ENCODE data around the gene KCNG2. TPM values are rescaled to one million over a fixed set of nuclear protein-coding genes. Genes with fewer than 3 reads are reported as not detected.

The KCNG2 gene
- total and polyA plus RNA-seq, 2 experiments from 2014 or later = not detected

DNA sequence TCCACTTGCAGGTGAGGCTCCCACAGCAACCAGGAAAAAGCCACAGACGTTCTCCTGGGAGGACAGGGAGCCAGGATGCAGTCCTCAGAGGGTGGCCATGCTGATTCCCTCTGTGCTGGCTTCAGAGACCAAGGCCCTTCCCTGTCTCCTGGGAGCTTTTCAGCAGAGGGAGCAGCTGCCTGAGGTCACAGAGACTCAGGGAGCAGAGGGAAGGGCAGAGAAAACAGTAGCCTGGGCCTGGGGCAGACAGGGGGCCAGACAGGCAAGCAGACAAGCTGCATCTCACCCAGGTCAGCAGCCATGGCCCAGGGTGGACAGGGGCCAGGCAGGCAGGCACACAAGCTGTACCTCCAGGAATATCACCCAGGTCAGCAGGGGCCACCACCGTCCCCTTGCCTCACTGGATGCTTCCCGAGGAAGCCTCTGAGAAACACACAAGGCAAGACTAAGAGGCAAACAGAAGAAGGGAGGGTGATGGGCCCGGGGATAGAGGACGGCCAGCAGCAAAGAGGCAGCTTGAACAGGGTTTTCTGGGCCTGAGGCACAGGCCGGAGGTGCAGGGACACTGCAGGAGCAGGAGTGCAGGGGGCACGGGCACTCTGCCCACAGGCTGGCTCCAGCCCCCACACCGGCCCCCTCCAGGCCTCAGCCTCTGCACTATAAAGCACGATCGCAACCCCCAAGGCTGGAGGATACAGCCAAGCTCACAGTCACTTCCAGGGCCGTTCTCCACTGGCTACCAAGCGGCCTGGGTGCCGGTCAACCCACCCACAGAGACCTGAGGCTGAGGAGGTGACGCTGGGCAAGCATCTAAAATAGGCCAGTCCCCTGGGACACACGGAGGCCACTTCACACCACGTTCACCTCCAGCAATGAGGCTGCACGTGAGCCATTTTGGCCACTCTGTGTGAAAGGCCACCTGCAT is 147.6 kb downstream of the KCNG2 start:
- H3K9me3 ChIP-seq (ENCODE audit: low read depth) = no peaks in the 10 kb centered on the region
- H3K4me2 ChIP-seq = no peak overlapping the region
- no peak overlapping the region for H3K4me3 ChIP-seq
- 91% methylated on average over 17 of the region's 17 CpGs for WGBS (ENCODE audit: low lambda C conversion rate, missing lambda C conversion rate)
- H3K79me2 ChIP-seq = peaks cover 77% of the 10 kb centered on the region
- H3K36me3 ChIP-seq (replicated peaks; ENCODE audit: insufficient read depth, low read depth) = no peaks in the 10 kb centered on the region
- H2AFZ ChIP-seq = no peak overlapping the region
- no peak for TF ChIP-seq EZH2 (IDR thresholded peaks at IDR 0.05; ENCODE audit: borderline replicate concordance)
- TF ChIP-seq EZH2phosphoT487 (IDR thresholded peaks at IDR 0.05; ENCODE audit: low read depth, severe bottlenecking, unreplicated experiment) = no peak
- TF ChIP-seq, protein P1, sequence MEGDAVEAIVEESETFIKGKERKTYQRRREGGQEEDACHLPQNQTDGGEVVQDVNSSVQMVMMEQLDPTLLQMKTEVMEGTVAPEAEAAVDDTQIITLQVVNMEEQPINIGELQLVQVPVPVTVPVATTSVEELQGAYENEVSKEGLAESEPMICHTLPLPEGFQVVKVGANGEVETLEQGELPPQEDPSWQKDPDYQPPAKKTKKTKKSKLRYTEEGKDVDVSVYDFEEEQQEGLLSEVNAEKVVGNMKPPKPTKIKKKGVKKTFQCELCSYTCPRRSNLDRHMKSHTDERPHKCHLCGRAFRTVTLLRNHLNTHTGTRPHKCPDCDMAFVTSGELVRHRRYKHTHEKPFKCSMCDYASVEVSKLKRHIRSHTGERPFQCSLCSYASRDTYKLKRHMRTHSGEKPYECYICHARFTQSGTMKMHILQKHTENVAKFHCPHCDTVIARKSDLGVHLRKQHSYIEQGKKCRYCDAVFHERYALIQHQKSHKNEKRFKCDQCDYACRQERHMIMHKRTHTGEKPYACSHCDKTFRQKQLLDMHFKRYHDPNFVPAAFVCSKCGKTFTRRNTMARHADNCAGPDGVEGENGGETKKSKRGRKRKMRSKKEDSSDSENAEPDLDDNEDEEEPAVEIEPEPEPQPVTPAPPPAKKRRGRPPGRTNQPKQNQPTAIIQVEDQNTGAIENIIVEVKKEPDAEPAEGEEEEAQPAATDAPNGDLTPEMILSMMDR (IDR thresholded peaks at IDR 0.05; ENCODE audit: poor library complexity) = no peak
- H3K27me3 ChIP-seq = no peaks in the 10 kb centered on the region
- peaks cover 41% of the 10 kb centered on the region for H4K20me1 ChIP-seq (ENCODE audit: insufficient read depth, poor library complexity, severe bottlenecking)
- no peaks in the 10 kb centered on the region for H3K9me2 ChIP-seq (replicated peaks; ENCODE audit: insufficient read depth)
- DNase-seq (ENCODE audit: low spot score) = no peak
- no peak overlapping the region for H3K27ac ChIP-seq
- H3K4me1 ChIP-seq (ENCODE audit: insufficient read depth) = peaks cover 26% of the 10 kb centered on the region

DNA sequence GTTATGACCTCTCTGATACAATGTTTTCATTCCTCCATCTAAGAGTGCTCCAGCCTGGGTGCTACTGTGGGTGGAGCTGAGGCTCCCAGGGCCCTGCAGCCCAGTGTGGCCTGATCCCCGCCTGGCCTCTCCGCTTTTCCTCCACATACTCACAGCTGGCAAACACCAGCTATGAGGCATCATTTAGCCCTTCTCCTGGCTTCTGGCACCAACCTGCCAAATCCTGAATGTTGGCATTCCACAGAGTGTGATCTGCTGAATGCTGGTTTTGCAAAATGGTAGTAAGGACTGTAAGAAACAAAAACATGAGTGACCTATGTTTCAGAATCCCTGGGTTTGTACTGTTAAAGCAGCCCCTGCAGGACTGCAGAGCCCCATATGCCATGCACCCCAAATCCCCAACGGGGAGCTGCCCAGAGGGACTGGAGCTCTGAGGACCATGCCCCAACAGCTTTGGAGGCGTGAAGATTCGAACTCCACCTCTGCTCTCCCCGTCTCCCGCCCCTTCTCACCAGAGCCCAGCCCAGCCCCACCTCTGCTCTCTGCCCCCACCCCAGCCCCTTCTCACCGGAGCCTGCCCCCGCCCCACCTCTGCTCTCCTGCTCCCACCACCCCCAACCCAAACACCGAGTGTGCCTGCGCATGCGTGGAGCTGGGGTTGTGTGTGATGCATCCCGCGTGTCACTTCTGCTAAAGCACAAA is 149.5 kb downstream of the KCNG2 start:
- H3K4me2 ChIP-seq = no peak overlapping the region
- no peak overlapping the region for H3K27ac ChIP-seq

DNA sequence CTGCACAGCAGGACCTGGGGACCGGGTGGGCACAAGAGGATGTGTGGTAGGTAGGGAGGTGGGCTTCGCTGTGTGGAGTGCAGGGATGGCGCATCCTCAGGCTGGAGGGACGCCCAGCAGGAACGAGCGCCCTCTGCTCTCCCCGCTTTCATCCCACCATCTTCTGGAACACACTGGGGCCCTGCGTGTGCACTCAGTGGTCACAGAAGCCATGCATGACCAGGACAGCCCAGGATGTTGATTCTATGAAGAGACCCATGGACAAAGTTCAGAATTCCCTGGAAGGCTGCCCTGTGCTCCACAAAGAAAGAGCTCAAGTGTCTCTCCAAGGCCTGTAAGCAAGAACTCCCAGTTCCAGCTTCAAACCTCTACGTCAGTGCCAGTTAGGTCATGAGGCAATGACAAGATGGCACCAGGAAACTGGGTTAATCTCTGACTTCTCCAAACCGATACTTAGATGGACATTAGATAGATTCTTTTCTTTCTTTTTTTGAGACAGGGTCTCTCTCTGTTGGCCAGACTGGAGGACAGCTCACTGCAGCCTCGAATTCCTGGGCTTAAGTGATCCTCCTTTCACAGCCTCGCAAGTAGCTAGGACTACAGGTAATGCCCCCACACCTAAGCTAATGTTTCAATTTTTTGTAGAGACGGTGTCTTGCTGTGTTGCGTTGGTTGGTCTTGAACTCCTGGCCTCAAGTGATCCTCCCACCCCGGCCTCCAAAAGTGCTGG is 150.3 kb downstream of the KCNG2 start:
- Histone ChIP-seq H3K9me3 (ENCODE audit: low read depth) (no peaks in the 10 kb centered on the region), H3K27me3 (no peaks in the 10 kb centered on the region), H2AFZ (no peak overlapping the region), H3K4me2 (no peak overlapping the region), H3K9me2 (replicated peaks; ENCODE audit: insufficient read depth) (no peaks in the 10 kb centered on the region), H3K27ac (no peak overlapping the region), H3K4me1 (ENCODE audit: insufficient read depth) (peaks cover 22% of the 10 kb centered on the region), H3K79me2 (peaks cover 71% of the 10 kb centered on the region), H3K36me3 (replicated peaks; ENCODE audit: insufficient read depth, low read depth) (no peaks in the 10 kb centered on the region), H4K20me1 (ENCODE audit: insufficient read depth, poor library complexity, severe bottlenecking) (peaks cover 39% of the 10 kb centered on the region), H3K4me3 (no peak overlapping the region)
- TF ChIP-seq EZH2 (IDR thresholded peaks at IDR 0.05; ENCODE audit: borderline replicate concordance) (no peak), EZH2phosphoT487 (IDR thresholded peaks at IDR 0.05; ENCODE audit: low read depth, severe bottlenecking, unreplicated experiment) (no peak)
- TF ChIP-seq, protein P1 (IDR thresholded peaks at IDR 0.05; ENCODE audit: poor library complexity) = no peak
- no peak for DNase-seq (ENCODE audit: low spot score)
- WGBS (ENCODE audit: low lambda C conversion rate, missing lambda C conversion rate) = 92% methylated on average over 15 of the region's 15 CpGs

More for the DNA sequence above, 149.5 kb downstream of the KCNG2 start:
- Histone ChIP-seq H3K79me2 (peaks cover 71% of the 10 kb centered on the region), H2AFZ (no peak overlapping the region), H3K4me3 (no peak overlapping the region), H3K4me1 (ENCODE audit: insufficient read depth) (peaks cover 20% of the 10 kb centered on the region), H3K9me2 (replicated peaks; ENCODE audit: insufficient read depth) (no peaks in the 10 kb centered on the region), H3K27me3 (no peaks in the 10 kb centered on the region), H3K36me3 (replicated peaks; ENCODE audit: insufficient read depth, low read depth) (no peaks in the 10 kb centered on the region), H4K20me1 (ENCODE audit: insufficient read depth, poor library complexity, severe bottlenecking) (peaks cover 44% of the 10 kb centered on the region), H3K9me3 (ENCODE audit: low read depth) (no peaks in the 10 kb centered on the region)
- no peak for DNase-seq (ENCODE audit: low spot score)
- TF ChIP-seq EZH2 (IDR thresholded peaks at IDR 0.05; ENCODE audit: borderline replicate concordance) (no peak), EZH2phosphoT487 (IDR thresholded peaks at IDR 0.05; ENCODE audit: low read depth, severe bottlenecking, unreplicated experiment) (no peak)
- TF ChIP-seq, protein P1 (IDR thresholded peaks at IDR 0.05; ENCODE audit: poor library complexity) = no peak
- WGBS (ENCODE audit: low lambda C conversion rate, missing lambda C conversion rate) = 90% methylated on average over 14 of the region's 14 CpGs
